ENCODE results near the gene ADK. TPM values are rescaled to one million over a fixed set of nuclear protein-coding genes. Genes with fewer than 3 reads are reported as not detected.

The ADK gene
- total and polyA plus RNA-seq, 11 donors, result 20.8 to 55.5 (median 39.8) TPM

- Histone ChIP-seq H3K4me1 (peaks cover 0 to 18% (median 0%) of the 10 kb centered on the region in 12 donors), H3K27me3 (no peaks in the 10 kb centered on the region), H3K27ac (no peak overlapping the region), H3K9me3 (no peaks in the 10 kb centered on the region), H3K4me3 (no peak overlapping the region), H3K36me3 (peaks cover 0 to 7% (median 0%) of the 10 kb centered on the region in 9 donors)
- 82 to 89% (median 87%) methylated on average over 9 of the region's 9 CpGs for WGBS, 4 donors
- ATAC-seq, result no peak
- intact Hi-C loops (cut with DNase I), result no loop called here
- DNase-seq, result no peak
- TF ChIP-seq POLR2A (IDR thresholded peaks at IDR 0.05) (no peak), CTCF (IDR thresholded peaks at IDR 0.05) (no peak)
Measured at GRCh38 chr10:74223755-74224529, 72.9 kb downstream of the ADK start.

GRCh38 chr10:74227697-74228424 lies 76.8 kb downstream of the ADK start:
- TF ChIP-seq CTCF (IDR thresholded peaks at IDR 0.05) (no peak), POLR2A (IDR thresholded peaks at IDR 0.05) (no peak)
- DNase-seq (no peak), ATAC-seq (no peak)
- Histone ChIP-seq H3K27ac (peak overlapping the region in 2 of 12 donors; percentile 11 to 74), H3K36me3 (peaks cover 0 to 7% (median 0%) of the 10 kb centered on the region in 9 donors), H3K4me1 (peaks cover 0 to 18% (median 0%) of the 10 kb centered on the region in 12 donors), H3K9me3 (no peaks in the 10 kb centered on the region), H3K27me3 (no peaks in the 10 kb centered on the region), H3K4me3 (no peak overlapping the region)
- intact Hi-C loops (cut with DNase I), result no loop called here
- 71 to 81% (median 77%) methylated on average over 3 of the region's 3 CpGs for WGBS, 4 donors

DNA sequence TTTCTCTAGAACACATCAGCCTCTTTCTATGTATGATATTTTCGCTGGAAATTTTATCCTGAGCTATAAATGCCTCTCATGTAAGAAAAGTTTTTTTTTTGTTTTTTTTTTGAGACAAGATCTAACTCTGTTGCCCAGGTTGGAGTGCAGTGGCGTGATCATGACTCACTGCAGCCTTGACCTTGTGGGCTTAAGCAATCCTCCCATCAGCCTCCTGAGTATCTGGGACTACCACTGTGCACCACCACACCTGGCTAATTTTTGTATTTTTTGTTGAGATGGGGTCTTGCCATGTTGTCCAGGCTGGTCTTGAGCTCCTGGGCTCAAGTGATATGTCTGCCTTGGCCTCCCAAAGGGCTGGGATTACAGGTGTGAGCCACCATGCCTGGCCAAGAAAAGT lies 80.4 kb downstream of the ADK start:
- WGBS, 4 donors, result 94 to 98% (median 96%) methylated on average over 2 of the region's 2 CpGs
- Histone ChIP-seq H3K4me1 (peaks cover 0 to 13% (median 0%) of the 10 kb centered on the region in 12 donors), H3K27me3 (no peaks in the 10 kb centered on the region), H3K4me3 (no peak overlapping the region), H3K36me3 (no peaks in the 10 kb centered on the region), H3K27ac (no peak overlapping the region), H3K9me3 (no peaks in the 10 kb centered on the region)
- no peak for DNase-seq
- TF ChIP-seq CTCF (IDR thresholded peaks at IDR 0.05) (no peak), POLR2A (IDR thresholded peaks at IDR 0.05) (no peak)
- intact Hi-C loops (cut with DNase I), result loop anchor here in 5 of 10 donors (5.0 to 10.0 kb wide), 3 partner anchors 77 to 347 kb away; partner anchors contain the start of genes ADK (in 3 of the 5) and AP3M1 (in 3 of the 5)
- ATAC-seq, result no peak

DNA sequence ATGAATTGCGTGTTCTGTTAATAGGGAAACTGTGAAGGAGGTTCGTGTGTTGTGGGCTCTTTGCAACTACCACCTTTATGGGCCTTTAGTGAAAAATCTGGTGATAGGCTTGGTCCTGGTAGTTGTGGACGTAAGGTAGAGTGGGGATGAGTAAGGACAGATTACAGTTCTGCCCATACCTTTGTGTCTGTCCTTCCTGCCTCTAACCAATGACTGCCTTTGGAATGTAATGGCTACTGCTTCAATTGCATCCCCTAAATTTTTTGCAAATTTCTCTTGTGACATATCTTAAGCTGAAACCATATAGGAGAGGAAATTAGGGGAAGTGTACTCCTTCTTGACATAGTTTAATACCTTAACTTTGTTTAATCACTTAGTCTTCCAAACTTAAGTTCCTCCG lies 82.3 kb downstream of the ADK start:
- peaks cover 0 to 8% (median 0%) of the 10 kb centered on the region in 12 donors for H3K4me1 ChIP-seq
- H3K4me3 ChIP-seq, result no peak overlapping the region
- no peaks in the 10 kb centered on the region for H3K9me3 ChIP-seq
- no peak overlapping the region for H3K27ac ChIP-seq
- intact Hi-C loops (cut with DNase I), result loop anchor here in 5 of 10 donors (5.0 to 10.0 kb wide), 3 partner anchors 78 to 348 kb away; partner anchors contain the start of genes ADK (in 3 of the 5) and AP3M1 (in 3 of the 5)
- no peaks in the 10 kb centered on the region for H3K27me3 ChIP-seq
- TF ChIP-seq CTCF (IDR thresholded peaks at IDR 0.05) (no peak), POLR2A (IDR thresholded peaks at IDR 0.05) (no peak)
- WGBS, 4 donors, result 88 to 96% (median 92%) methylated on average over 4 of the region's 4 CpGs
- DNase-seq, result no peak
- no peak for ATAC-seq
- H3K36me3 ChIP-seq, result no peaks in the 10 kb centered on the region

Measured in heart left ventricle (tissue), 16 donors.